ENCODE measurements around the gene CNTN1.
A peak's percentile ranks its signal among the peaks of the same experiment; 100 is the strongest.
"Not testable (repeated sequence)": the region's sequence is repeated elsewhere in the genome, so short reads cannot be mapped to it uniquely, and the experiment has no call there.

The CNTN1 gene

GRCh38 chr12:40717576-40717975 lies 25.3 kb downstream of the CNTN1 start:
- no peak for DNase-seq (ENCODE audit: low read depth in 1 of 2, low spot score in 1 of 2)
- TF ChIP-seq JUND (IDR thresholded peaks at IDR 0.05; ENCODE audit: low read depth): no peak
- in situ Hi-C loops (cut with HindIII; ENCODE audit: low pct_unique_long_range_greater_than_20kb, low sequenced_read_pairs): no loop called here

DNA sequence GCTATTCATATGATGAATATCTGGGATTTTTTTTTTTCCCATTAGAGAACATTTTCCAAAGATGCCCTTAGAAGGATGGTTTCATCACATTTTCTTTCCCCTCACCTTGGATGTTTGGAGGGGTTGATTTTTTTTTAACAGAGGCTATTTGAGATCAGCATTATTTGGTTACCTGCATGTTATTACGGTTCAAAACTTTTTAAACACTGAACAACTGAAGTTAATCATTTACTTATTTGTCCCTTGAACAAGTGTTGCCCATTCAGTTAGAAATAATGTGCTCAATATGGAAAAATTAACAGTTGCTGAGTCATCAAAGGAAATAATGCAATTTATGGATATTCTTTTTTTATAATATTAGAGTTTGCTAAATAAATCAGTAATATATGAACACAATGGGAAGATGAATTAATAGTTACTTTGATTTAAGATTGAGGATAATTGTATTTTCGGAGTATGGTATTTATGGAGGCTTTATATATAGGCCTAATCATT lies 26.7 kb downstream of the CNTN1 start:
- in situ Hi-C loops (cut with HindIII; ENCODE audit: low pct_unique_long_range_greater_than_20kb, low sequenced_read_pairs): no loop called here
- no peak for DNase-seq (ENCODE audit: low read depth in 1 of 2, low spot score in 1 of 2)
- TF ChIP-seq JUND (IDR thresholded peaks at IDR 0.05; ENCODE audit: low read depth): no peak

DNA sequence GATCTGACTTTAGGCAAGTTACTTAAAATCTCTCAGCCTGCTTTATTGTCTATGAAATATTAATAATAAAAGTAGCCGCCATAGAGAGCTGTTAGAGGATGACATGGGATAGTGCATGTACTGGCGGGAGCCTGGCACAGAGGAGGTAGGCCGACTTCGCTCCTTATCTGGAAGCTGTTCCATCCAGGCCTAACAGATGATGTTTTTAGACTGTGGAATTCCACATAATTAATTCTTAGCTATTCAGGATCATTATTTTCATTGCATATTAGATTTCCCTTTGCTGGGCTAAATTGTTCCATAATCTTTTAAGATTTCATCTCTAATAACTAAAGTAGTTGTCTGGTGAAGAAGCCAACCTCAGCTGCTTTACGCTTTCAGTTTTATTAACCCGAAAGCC lies 30.8 kb downstream of the CNTN1 start:
- no peak for TF ChIP-seq JUND (IDR thresholded peaks at IDR 0.05; ENCODE audit: low read depth)
- no peak for DNase-seq (ENCODE audit: low read depth in 1 of 2, low spot score in 1 of 2)
- in situ Hi-C loops (cut with HindIII; ENCODE audit: low pct_unique_long_range_greater_than_20kb, low sequenced_read_pairs): no loop called here

DNA sequence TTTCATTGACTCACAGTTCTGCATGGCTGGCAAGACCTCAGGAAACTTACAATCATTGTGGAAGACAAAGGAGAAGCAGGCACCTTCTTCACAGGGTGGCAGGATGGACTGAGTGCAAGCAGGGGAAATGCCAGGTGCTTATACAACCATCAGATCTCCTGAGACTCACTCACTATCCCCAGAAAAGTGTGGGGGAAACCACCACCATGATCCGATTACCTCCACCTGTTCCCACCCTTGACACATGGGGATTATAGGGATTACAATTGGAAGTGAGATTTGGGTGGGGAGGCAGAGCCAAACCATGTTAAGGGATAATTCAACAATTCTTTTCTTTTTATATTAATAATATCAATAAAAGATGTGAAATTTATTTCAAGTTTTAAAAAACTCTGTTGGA lies 34.1 kb downstream of the CNTN1 start:
- DNase-seq (ENCODE audit: low read depth in 1 of 2, low spot score in 1 of 2): no peak
- TF ChIP-seq JUND (IDR thresholded peaks at IDR 0.05; ENCODE audit: low read depth): no peak
- in situ Hi-C loops (cut with HindIII; ENCODE audit: low pct_unique_long_range_greater_than_20kb, low sequenced_read_pairs): no loop called here

- no peak for TF ChIP-seq JUND (IDR thresholded peaks at IDR 0.05; ENCODE audit: low read depth)
- DNase-seq (ENCODE audit: low read depth in 1 of 2, low spot score in 1 of 2): peak in 1 of 2 experiments; percentile 23
- in situ Hi-C loops (cut with HindIII; ENCODE audit: low pct_unique_long_range_greater_than_20kb, low sequenced_read_pairs): no loop called here
Observed at GRCh38 chr12:40727774-40728483, 35.7 kb downstream of the CNTN1 start.

DNA sequence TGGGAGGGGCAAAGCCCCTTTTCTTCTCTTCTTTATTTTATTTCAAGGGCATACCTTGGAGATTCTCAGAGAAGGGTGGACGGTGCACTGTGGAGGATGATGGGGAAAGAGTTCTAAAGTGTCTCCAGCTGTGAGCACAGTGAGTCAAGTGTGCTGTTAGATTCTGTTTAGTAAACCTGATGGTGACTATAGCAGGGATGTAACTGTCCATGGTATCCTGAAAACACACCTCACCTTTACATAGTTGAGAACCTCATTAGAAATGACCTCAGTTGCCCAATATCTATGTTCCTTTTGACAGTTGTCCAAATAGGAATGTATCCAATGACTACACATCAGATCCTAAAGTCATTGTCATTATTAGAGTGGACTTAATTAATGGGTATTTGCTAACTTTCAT lies 38.0 kb downstream of the CNTN1 start:
- peak in 1 of 2 experiments; percentile 26 for DNase-seq (ENCODE audit: low read depth in 1 of 2, low spot score in 1 of 2)
- in situ Hi-C loops (cut with HindIII; ENCODE audit: low pct_unique_long_range_greater_than_20kb, low sequenced_read_pairs): no loop called here
- no peak for TF ChIP-seq JUND (IDR thresholded peaks at IDR 0.05; ENCODE audit: low read depth)

- no peak for DNase-seq (ENCODE audit: low read depth in 1 of 2, low spot score in 1 of 2)
- no peak for TF ChIP-seq JUND (IDR thresholded peaks at IDR 0.05; ENCODE audit: low read depth)
- in situ Hi-C loops (cut with HindIII; ENCODE audit: low pct_unique_long_range_greater_than_20kb, low sequenced_read_pairs): no loop called here
Observed at GRCh38 chr12:40733871-40734270, 41.6 kb downstream of the CNTN1 start.

DNA sequence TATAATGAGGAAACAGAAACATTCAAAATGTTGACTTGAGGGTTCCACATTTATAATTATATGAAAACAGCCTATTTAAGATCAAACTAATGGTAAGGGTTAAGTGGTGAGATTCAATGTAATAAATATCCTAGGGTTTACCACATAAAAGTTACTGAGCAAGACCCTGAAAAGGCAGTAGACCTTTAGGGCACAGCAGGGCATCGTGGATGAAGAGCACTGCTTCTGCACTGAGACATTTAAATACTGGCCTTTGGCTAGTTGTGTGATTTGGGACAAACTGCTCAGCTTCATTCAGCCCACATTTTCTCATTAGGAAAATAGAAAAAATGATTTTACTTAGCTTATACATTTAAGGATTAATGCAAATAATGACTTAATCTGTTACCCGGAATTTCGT lies 42.0 kb downstream of the CNTN1 start:
- in situ Hi-C loops (cut with HindIII; ENCODE audit: low pct_unique_long_range_greater_than_20kb, low sequenced_read_pairs): no loop called here
- no peak for DNase-seq (ENCODE audit: low read depth in 1 of 2, low spot score in 1 of 2)

DNA sequence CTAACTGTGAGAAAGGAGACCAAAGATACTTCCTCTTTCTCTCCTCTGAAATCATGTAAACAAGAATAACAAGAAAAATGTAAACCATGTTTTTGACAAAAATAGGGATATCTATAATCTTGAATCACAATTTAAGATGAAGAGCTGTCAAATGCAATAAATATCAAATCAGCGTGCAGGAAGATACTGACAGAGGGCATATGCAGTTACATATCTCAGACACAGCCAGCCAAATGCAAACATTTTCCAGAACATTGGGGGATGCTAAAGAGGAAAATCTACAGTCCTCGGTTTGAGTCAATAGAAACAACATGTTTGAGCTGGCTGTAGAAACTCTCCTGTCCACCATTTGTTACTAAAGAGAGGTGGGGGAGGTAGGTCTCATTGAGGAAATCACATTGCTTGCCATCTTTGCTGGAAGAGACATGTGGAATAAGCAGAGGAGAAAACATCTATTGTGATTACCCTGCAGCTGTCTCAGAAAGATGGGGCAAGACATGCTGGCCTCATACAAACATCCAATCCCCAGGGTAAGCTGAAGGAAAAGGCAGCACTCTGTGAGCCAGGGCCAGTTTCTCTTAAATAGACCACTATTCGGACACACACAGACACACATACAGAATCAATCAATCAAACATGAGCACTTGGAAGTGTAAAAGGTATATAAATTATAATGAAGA lies 43.5 kb downstream of the CNTN1 start:
- TF ChIP-seq JUND (IDR thresholded peaks at IDR 0.05; ENCODE audit: low read depth): no peak
- no peak for DNase-seq (ENCODE audit: low read depth in 1 of 2, low spot score in 1 of 2)
- in situ Hi-C loops (cut with HindIII; ENCODE audit: low pct_unique_long_range_greater_than_20kb, low sequenced_read_pairs): no loop called here

More for the DNA sequence above, 42.0 kb downstream of the CNTN1 start:
- no peak for TF ChIP-seq JUND (IDR thresholded peaks at IDR 0.05; ENCODE audit: low read depth)

DNA sequence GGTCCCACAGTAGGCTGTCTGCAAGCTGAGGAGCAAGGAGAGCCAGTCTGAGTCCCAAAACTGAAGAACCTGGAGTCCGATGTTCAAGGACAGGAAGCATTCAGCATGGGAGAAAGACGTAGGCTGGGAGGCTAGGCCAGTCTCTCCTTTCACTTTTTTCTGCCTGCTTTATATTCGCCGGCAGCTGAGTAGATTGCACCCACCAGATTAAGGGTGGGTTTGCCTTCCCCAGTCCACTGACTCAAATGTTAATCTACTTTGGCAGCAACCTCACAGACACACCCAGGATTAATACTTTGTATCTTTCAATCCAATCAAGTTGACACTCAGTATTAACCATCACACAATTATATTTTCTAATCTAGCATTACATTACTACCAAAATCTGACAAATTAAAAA lies 45.2 kb downstream of the CNTN1 start:
- in situ Hi-C loops (cut with HindIII; ENCODE audit: low pct_unique_long_range_greater_than_20kb, low sequenced_read_pairs); DNase-seq (ENCODE audit: low read depth in 1 of 2, low spot score in 1 of 2): not testable (repeated sequence)

GRCh38 chr12:40738856-40739255 lies 46.6 kb downstream of the CNTN1 start:
- in situ Hi-C loops (cut with HindIII; ENCODE audit: low pct_unique_long_range_greater_than_20kb, low sequenced_read_pairs): no loop called here
- no peak for TF ChIP-seq JUND (IDR thresholded peaks at IDR 0.05; ENCODE audit: low read depth)
- no peak for DNase-seq (ENCODE audit: low read depth in 1 of 2, low spot score in 1 of 2)

DNA sequence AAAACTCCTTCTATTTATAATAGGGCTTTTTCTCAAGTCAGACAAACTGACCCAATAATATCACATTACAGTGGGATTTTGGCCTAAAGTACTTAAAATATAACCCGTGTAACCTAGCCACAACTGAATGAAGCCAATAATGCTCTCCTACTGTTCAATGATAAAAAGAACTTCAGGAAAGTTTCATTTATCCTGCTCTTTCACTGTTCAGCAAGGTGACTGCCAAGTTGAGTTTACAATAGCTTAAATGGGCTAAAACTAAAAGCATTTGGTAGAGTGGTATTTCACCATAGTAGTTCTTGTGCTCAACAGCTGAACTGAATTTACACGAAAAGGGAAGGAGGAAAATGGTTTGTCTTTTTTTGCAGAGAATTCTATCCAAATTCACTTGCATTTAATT lies 49.8 kb downstream of the CNTN1 start:
- DNase-seq (ENCODE audit: low read depth in 1 of 2, low spot score in 1 of 2): no peak
- no peak for TF ChIP-seq JUND (IDR thresholded peaks at IDR 0.05; ENCODE audit: low read depth)
- in situ Hi-C loops (cut with HindIII; ENCODE audit: low pct_unique_long_range_greater_than_20kb, low sequenced_read_pairs): no loop called here

DNA sequence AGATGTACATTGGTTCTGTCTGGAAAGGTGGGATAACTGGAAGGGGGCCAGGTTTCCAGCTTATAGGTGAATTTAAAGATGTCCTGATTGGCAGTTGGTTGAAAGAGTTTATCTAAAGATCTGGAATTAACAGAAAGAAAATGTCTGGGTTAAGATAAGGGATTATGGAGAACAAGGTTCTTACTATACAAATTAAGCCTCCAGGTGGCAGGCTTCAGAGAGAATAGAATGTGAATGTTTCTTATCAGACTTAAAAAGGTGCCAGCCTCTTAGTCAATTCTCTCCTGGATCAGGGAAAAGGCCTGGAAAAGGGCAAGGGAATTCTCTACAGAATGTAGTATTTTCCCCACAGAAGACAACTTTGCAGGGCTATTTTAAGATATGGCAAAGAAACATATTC lies 53.1 kb downstream of the CNTN1 start:
- DNase-seq (ENCODE audit: low read depth in 1 of 2, low spot score in 1 of 2): no peak
- TF ChIP-seq JUND (IDR thresholded peaks at IDR 0.05; ENCODE audit: low read depth): no peak
- in situ Hi-C loops (cut with HindIII; ENCODE audit: low pct_unique_long_range_greater_than_20kb, low sequenced_read_pairs): no loop called here

Measured in T47D (cell line).